Endothelial cell of umbilical vein (primary cell): ENCODE data around the gene PTPN12. TPM values are rescaled to one million over a fixed set of nuclear protein-coding genes. Genes with fewer than 3 reads are reported as not detected.

Source experiments
- BruUV-seq: library from RNA; stranded (reverse); fragments of 400-500 nt; replicated peaks from 2 replicates; lab custom pipeline; 2021; lab: Mats Ljungman, UMichigan
- CTCF ChIA-PET: fragments of 300-600, 350-600 bp; sonication (Branson Sonifier 250); formaldehyde crosslinking; loops from one replicate; lab custom pipeline; 2021; ENCODE audit warnings: antibody characterized with exemption, inconsistent platforms; lab: Charles Lee
- POLR2A ChIA-PET: fragments of 300-600, 350-600 bp; sonication (Branson Sonifier 250); formaldehyde crosslinking; loops from one replicate; lab custom pipeline; 2021; ENCODE audit warnings: antibody characterized with exemption, inconsistent platforms; lab: Charles Lee
- DNase-seq: peaks from one replicate; pipeline ENCODE4 v3.0.0-alpha.2; 2011; ENCODE audit warnings: low read depth, low spot score
- FAIRE-seq: peaks from 2 replicates; lab custom pipeline; 2011; peaks lifted over from hg19 to GRCh38; lab: Jason Lieb, UNC
- H2AFZ ChIP-seq: 2 replicates; pipeline ENCODE4 v1.6.0; 2012; ENCODE audit warnings: low read depth, low read length, control low read depth, inconsistent platforms
- H3K27ac ChIP-seq: 2 replicates; pipeline ENCODE4 v1.5.1; 2011; ENCODE audit warnings: low read depth, mild to moderate bottlenecking, control low read depth, low read length, moderate library complexity; ENCODE audit not compliant: insufficient read depth
- H3K27me3 ChIP-seq, 2 experiments: 2 replicates each; pipeline versions ENCODE4 v1.6.0 to v1.6.1; 2011; ENCODE audit warnings: low read length in 2 of 2, mixed read lengths in 1 of 2; ENCODE audit not compliant: control insufficient read depth in 2 of 2, insufficient read depth in 2 of 2
- H3K36me3 ChIP-seq, 2 experiments: 2 replicates in 1 of 2; 3 replicates in 1 of 2; pipeline ENCODE4 v1.5.1; 2011; ENCODE audit warnings: low read length in 2 of 2, mild to moderate bottlenecking in 1 of 2, moderate library complexity in 1 of 2; ENCODE audit not compliant: control insufficient read depth in 2 of 2, insufficient read depth in 2 of 2; ENCODE audit errors: extremely low read depth in 1 of 2
- H3K4me1 ChIP-seq: 3 replicates; pipeline ENCODE4 v1.5.1; 2011; ENCODE audit warnings: mild to moderate bottlenecking, low read length; ENCODE audit not compliant: control insufficient read depth, insufficient read depth; ENCODE audit errors: extremely low read depth
- H3K4me2 ChIP-seq: 2 replicates; pipeline ENCODE4 v1.6.1; 2011; ENCODE audit warnings: low read length, control low read depth, mixed read lengths; ENCODE audit not compliant: insufficient read depth
- H3K4me3 ChIP-seq, 3 experiments: fragments of 200-600 bp in 1 of 3; sonication (generic), shearing (Covaris generic) in 1 of 3; replicated peaks in 1 of 3; 2 replicates each; pipeline ENCODE4 v1.5.1; 2011 to 2016; ENCODE audit warnings: control low read depth in 3 of 3, low read length in 3 of 3, mild to moderate bottlenecking in 2 of 3, inconsistent platforms in 1 of 3, low read depth in 1 of 3, moderate library complexity in 1 of 3; ENCODE audit not compliant: insufficient read depth in 1 of 3
- H3K79me2 ChIP-seq: 2 replicates; pipeline ENCODE4 v1.6.0; 2012; ENCODE audit warnings: low read length, inconsistent platforms; ENCODE audit not compliant: control insufficient read depth, insufficient read depth
- H3K9ac ChIP-seq: replicated peaks from 2 replicates; pipeline ENCODE3; 2011; ENCODE audit warnings: low read length, control low read depth; ENCODE audit not compliant: insufficient read depth; ENCODE audit errors: extremely low read depth
- H3K9me1 ChIP-seq: replicated peaks from 3 replicates; pipeline ENCODE4 v1.6.0; 2011; ENCODE audit warnings: mild to moderate bottlenecking, low read length; ENCODE audit not compliant: control insufficient read depth, insufficient read depth; ENCODE audit errors: extremely low read depth
- H3K9me3 ChIP-seq: replicated peaks from 2 replicates; pipeline ENCODE4 v1.5.1; 2012; ENCODE audit warnings: low read length, inconsistent platforms; ENCODE audit not compliant: control insufficient read depth, insufficient read depth
- H4K20me1 ChIP-seq: replicated peaks from 2 replicates; pipeline ENCODE3; 2011; ENCODE audit warnings: mild to moderate bottlenecking, low read length; ENCODE audit not compliant: control insufficient read depth, insufficient read depth; ENCODE audit errors: extremely low read depth
- CTCF ChIP-seq, 2 donors: IDR thresholded peaks; 1 replicate in 1 of 2; 2 replicates in 1 of 2; pipeline ENCODE4 v1.5.1; 2011; ENCODE audit warnings: low read length in 2 of 2, mild to moderate bottlenecking in 2 of 2, moderate library complexity in 2 of 2, control low read depth in 1 of 2, inconsistent platforms in 1 of 2, low read depth in 1 of 2; ENCODE audit not compliant: insufficient read depth in 1 of 2; ENCODE audit errors: extremely low read depth in 1 of 2
- EZH2 ChIP-seq: IDR thresholded peaks from 2 replicates; pipeline ENCODE4 v1.6.1; 2012; ENCODE audit warnings: borderline replicate concordance, low read depth, mild to moderate bottlenecking, moderate library complexity, low read length, inconsistent platforms; ENCODE audit not compliant: severe bottlenecking
- FOS ChIP-seq: IDR thresholded peaks from 2 replicates; pipeline ENCODE4 v1.6.1; 2011; ENCODE audit warnings: mild to moderate bottlenecking, low read length, moderate library complexity, borderline replicate concordance; ENCODE audit not compliant: insufficient read depth
- GATA2 ChIP-seq: IDR thresholded peaks from 2 replicates; pipeline ENCODE4 v1.7.0; 2011; ENCODE audit warnings: low read depth, mild to moderate bottlenecking, moderate library complexity, mixed read lengths, low read length; ENCODE audit not compliant: insufficient read length, insufficient read depth
- JUN ChIP-seq: IDR thresholded peaks from 2 replicates; pipeline ENCODE4 v1.6.1; 2011; ENCODE audit warnings: borderline replicate concordance, low read depth; ENCODE audit not compliant: insufficient read length, insufficient read depth
- MAX ChIP-seq: IDR thresholded peaks from 2 replicates; pipeline ENCODE4 v1.6.1; 2011; ENCODE audit not compliant: insufficient read depth, insufficient read length
- MYC ChIP-seq: IDR thresholded peaks from one replicate; pipeline ENCODE4 v1.6.1; 2011; ENCODE audit warnings: mild to moderate bottlenecking, low read depth, low read length
- POLR2A ChIP-seq: IDR thresholded peaks from 2 replicates; pipeline ENCODE4 v1.6.1; 2012; ENCODE audit warnings: low read depth, mild to moderate bottlenecking, control low read depth, low read length
- POLR2AphosphoS5 ChIP-seq: IDR thresholded peaks from 2 replicates; pipeline ENCODE4 v1.6.1; 2012; ENCODE audit warnings: low read depth, mild to moderate bottlenecking, control low read depth, low read length, moderate library complexity; ENCODE audit not compliant: insufficient read depth
- dilution Hi-C: fragments of 300-500 bp; cut with MboI; formaldehyde crosslinking; loops from one replicate; pipeline ENCODE4 v1.15.0; 2019; ENCODE audit warnings: low sequenced_read_pairs; ENCODE audit not compliant: extremely low pct_ligation_motif_present
- intact Hi-C: fragments of 100-400 bp; cut with micrococcal nuclease; formaldehyde crosslinking; loops from one replicate; pipeline ENCODE4 v1.10.0; 2022
- polyA plus RNA-seq, 4 experiments: library from polyadenylated mRNA; depleted of rRNA in 3 of 4; stranded (reverse) in 3 of 4; unstranded in 1 of 4; fragments of >200 nt; gene quantifications; 2 replicates each; pipeline versions ENCODE4 v1.2.1 to v1.2.3, GENCODE V29; 2011 to 2012; ENCODE audit warnings: missing spikeins in 1 of 4
- total RNA-seq: library from RNA; stranded (reverse); gene quantifications from 2 replicates; pipeline ENCODE4 v1.2.3, GENCODE V29; 2021

The PTPN12 gene
- total and polyA plus RNA-seq, 2 donors (not counting 3 experiments of a cell fraction or from before 2014, with no cell fraction given): 30.6 to 137 TPM

- Histone ChIP-seq H3K79me2 (no peaks in the 10 kb centered on the region), H2AFZ (no peak overlapping the region), H3K9ac (no peak overlapping the region), H4K20me1 (no peaks in the 10 kb centered on the region), H3K4me2 (no peak overlapping the region), H3K27ac (no peak overlapping the region), H3K9me1 (no peaks in the 10 kb centered on the region), H3K4me1 (no peaks in the 10 kb centered on the region), H3K36me3 (no peaks in the 10 kb centered on the region), H3K4me3 (no peak overlapping the region), H3K9me3 (no peaks in the 10 kb centered on the region), H3K27me3 (peaks cover 3 to 9% of the 10 kb centered on the region in 2 experiments)
- no TSS peak for BruUV-seq
- dilution Hi-C loops: no loop called here
- FAIRE-seq: no peak
- DNase-seq: no peak
- ChIA-PET POLR2A (no interaction called here), CTCF (no interaction called here)
- no peak for TF ChIP-seq EZH2
- no peak for TF ChIP-seq POLR2AphosphoS5
- no peak for TF ChIP-seq MYC
- no peak for TF ChIP-seq MAX
- TF ChIP-seq FOS: no peak
- no peak for TF ChIP-seq POLR2A
- TF ChIP-seq JUN: no peak
- no peak for TF ChIP-seq CTCF (IDR thresholded peaks at IDR 0.05; ENCODE audit: extremely low read depth in 1 of 2, insufficient read depth in 1 of 2, low read depth in 1 of 2, low read length in 2 of 2)
- no peak for TF ChIP-seq GATA2
- intact Hi-C loops: no loop called here
Measured at GRCh38 chr7:77516085-77516484, 21.0 kb upstream of the PTPN12 start.
